ENCODE results near the gene ZNF598.
"Not testable (repeated sequence)": the region's sequence is repeated elsewhere in the genome, so short reads cannot be mapped to it uniquely, and the experiment has no call there.

The ZNF598 gene

GRCh38 chr16:1958143-1958491 is 51.5 kb downstream of the ZNF598 start:
- DNase-seq (ENCODE audit: low read depth), result not testable (repeated sequence)

GRCh38 chr16:1957434-1958142 is 52.0 kb downstream of the ZNF598 start:
- DNase-seq (ENCODE audit: low read depth), result not testable (repeated sequence)

- DNase-seq (ENCODE audit: low read depth), result no peak
These were observed 55.9 kb downstream of the ZNF598 start for GRCh38 chr16:1953734-1954133.

- no peak for DNase-seq (ENCODE audit: low read depth)
These were observed 59.1 kb downstream of the ZNF598 start for GRCh38 chr16:1950559-1950958.

GRCh38 chr16:1950047-1950446 is 59.6 kb downstream of the ZNF598 start:
- no peak for DNase-seq (ENCODE audit: low read depth)

GRCh38 chr16:1949507-1949906 is 60.1 kb downstream of the ZNF598 start:
- DNase-seq (ENCODE audit: low read depth), result no peak
